DMS 273 treated with DMSO at 0.1 percent for 48 hours (cell line): ENCODE measurements around the gene TAOK1.
A peak's percentile ranks its signal among the peaks of the same experiment; 100 is the strongest.

Source experiments
- DNase-seq: peaks from one replicate; lab custom pipeline; 2025; lab: John Stamatoyannopoulos, UW

TAOK1 gene

DNA sequence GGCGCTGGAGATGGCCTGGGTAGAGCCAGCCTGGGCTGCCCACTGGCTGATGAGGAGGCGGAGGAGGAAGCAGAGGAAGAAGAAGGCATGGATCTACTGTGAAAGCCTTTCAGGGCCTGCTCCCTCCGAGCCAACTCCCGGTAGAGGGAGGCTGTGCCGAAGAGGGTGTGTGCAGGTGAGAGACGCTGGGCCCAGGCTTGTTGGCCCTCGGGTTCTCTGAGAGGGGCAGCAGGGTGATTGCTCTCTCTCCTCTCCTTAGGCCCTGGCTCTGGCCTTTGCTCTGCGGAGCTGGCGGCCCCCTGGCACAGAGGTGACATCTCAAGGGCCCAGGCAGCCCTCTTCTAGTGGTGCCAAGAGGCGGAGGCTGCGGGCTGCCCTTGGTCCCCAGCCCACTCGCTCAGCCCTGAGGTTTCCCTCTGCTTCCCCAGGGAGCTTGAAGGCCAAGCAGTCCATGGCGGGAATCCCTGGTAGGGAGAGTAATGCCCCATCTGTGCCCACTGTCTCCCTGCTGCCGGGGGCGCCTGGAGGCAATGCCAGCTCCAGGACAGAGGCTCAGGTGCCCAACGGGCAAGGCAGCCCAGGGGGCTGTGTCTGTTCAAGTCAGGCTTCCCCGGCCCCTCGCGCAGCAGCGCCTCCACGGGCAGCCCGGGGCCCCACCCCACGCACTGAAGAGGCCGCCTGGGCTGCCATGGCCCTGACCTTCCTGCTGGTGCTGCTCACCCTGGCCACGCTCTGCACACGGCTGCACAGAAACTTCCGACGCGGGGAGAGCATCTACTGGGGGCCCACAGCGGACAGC is 181.9 kb downstream of the TAOK1 start:
- DNase-seq = no peak

DNA sequence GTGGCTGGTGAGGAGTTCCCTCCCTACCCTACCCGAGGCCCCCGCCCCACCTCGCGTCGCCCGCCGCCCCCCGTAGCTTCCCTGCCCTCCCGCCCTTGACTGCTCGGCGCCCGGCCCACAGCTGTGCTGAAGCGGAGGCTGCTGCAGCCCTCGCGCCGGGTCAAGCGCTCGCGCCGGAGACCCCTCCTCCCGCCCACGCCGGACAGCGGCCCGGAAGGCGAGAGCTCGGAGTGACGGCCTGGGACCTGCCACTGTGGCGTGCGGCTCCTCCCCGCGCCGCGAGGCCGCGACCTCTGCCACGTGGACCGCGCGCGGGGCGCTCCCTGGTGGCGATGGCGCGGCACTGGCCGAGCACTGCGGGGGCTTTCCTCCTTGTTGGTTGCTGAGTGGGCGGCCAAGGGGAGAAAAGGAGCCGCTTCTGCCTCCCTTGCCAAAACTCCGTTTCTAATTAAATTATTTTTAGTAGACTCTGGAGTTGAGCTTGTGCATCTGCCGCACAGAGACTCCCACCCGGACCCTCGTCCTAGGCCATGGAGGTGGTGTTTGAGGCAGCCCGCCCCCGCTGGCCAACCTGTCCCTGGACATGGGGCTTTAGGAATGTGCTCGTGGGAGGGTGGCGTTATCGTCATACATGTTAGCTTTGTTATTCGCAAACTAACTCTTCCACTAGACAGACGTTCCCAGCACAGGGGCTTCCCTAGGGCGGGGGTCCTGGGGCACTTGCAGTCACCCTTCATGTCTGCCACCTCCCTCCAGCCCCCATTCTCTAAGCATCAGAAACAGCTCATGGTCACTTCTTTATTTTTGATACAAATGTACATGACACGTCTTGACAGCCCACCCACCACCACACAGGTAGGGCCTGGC is 182.8 kb downstream of the TAOK1 start:
- DNase-seq = no peak

DNA sequence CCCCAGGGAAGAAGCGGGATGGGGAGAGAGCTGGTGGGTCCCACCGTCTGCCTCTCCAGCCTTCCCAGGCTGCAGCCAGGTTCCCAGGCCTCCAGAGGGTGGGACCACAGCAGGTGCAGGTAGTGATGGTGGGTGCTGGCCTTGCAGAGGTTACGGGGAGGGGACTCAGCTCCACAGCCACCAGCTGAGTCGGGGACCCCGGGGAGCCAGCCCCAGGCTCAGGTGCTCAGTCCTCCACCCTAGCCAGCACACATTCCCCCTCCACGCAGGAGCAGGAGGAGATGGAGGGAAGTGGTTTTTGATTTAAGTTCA is 183.4 kb downstream of the TAOK1 start:
- no peak for DNase-seq

DNA sequence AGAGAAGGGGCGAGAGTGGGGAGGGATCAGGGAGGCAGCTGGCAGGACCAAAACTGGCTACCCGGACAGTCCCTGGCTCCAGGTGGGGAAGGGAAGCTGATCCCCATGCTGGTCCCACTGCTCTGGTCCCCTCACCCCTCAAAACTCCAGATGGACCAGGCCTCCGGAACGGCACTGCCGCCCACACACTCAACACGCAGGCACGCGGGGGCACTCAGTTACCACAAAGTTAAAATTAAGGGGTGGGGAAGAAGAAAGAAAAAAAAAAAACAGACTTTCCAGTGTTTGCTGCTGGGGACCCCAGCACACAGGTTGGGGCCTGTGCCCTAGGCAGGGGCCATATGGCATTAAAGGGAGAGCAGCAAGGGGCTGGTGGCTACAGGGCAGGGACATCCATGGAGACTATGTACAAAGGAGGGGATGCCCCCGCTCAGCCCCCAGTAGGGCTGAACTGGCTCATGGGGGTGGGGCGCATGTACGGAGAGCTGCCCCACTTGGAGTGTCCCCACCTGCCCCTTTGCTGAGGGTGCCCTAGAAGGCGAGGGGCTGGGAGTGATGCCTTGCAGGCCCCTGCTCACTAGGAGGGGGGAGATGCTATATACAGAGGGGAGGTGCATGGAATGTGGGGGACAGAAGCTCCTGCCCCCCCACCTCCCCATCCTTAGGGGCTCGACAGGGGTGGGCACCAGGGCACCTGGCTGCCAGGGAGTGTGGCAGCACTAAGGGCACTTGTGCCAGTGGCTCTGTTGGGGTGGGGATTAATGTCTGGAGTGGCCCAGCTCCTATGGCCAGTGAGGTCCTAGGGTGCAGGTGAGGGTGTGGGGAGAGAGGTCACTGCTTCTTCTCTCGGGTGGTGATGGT is 183.9 kb downstream of the TAOK1 start:
- DNase-seq = no peak

DNA sequence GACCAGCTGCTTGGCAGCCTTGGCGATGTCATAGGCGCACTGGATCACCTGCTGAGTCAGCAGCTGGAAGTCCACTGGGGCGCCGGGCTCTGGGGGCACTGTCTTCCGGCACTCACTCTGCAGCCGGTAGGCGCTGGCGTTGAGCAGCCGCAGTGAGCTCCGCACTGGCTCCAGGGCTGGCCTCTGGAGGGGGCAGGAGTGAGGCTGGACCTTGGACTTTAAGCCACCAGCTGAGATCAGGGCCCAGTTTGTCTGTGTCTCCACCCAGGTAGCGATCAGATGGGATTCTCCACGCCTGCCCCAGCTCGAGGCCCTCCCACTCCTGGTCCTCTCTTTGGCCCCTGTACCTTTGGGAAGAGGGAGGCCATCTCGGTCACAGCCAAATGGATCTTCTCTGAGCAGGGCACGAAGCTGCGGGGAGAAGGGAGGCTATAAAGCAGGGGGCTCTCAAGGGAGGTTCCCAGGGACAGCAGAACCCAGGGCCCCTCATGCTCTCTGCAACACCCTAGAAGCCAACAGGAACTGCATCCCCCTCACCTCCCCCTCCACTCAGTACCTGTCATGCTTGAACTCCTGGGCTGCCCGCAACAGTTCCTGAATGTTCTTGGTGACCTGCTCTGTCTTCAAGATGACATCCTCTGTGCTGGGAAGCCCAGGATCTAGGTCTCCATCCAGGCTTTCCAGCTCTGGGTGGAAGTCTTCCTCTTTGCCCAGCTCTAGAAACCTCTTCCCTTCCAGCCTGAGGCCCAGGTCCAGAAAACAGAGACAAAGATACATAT is 184.8 kb downstream of the TAOK1 start:
- no peak for DNase-seq

DNA sequence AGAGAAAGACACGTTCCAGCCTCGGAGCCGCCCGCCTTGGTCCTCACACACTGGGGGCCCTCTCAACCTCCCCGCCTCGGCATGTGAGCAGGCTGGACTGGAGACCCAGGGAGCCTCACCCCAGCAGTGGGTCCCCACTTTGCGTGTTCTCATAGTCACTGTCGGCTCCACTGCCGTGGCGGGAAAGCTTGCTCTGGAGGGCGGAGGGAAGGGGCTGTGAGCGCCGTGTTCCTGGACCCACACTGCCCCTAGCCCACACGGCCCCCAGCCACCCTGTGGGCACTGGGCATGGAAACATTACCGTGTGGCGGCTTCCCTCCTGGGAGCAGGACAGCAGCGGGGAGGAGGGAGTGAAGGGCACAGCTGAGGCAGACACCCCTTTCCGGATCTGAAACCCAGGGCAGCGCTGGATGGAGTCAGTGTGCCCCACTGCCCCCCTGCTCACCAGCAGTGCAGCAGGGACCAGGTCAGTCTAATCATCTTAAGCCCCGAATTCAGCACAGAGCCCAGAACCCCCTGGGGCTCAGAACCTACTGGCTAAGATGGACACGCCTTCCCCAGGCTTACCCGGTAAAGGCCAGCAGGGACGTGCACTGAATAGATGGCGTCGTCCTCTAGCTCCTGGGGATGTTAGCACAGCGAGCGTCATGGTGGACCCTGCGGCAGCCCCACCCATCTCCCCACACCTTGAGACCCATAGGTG is 185.5 kb downstream of the TAOK1 start:
- DNase-seq = no peak

DNA sequence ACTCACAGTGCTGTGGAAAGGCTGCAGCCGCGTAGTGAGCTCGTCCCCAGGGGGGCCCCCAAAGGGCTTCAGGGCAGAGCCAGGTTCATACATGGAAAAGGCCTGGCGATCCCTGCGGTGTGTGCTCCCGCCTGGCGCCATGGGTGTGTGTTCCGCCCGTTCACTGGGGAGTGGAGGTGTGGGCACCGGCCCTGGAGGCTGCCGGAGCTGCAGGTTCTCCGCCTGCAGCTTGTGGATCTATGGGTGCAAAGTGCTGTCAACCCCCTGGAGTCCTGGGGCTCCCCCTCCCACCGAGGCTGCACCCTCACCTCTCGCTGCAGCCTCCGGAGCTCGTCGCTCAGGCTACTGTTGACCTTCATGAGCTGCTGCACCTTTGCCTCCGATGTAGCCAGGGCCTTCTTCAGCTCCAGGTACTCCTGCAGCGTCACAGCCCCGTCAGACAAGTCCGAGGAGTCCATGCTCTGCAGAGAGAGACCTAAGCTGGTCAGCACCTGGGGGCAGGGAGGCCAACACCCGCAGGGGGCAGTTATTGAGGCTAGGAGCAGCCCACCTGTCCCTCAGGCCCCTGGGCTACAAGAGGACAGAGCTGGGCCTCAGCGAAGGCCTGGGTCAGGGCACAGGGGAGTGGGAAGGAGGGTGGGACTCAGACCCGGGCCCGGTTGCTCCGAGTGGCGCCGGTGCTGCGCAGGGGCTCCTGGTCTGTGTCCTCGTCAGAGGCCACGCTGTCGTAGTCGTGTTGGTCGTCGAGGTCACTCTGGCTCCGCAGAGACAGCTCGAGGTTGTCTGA is 186.2 kb downstream of the TAOK1 start:
- DNase-seq = no peak

DNA sequence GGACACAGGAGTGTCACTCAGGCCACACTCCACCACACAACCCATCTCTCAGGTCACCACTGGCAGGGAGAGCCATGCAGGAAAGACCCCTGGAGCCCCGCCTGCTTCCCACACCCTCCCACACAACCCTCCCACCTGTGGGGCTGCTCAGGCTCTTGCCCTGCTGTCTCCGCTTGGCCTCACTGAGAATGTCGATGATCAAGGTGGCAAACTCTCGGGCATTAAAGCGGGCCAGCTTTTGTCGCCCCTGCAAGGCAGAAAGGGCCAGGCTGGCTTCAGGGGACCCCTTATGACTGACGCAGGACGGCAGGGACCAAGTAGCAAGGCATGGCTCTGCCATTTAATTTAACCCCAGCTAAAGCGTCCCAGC is 186.8 kb downstream of the TAOK1 start:
- no peak for DNase-seq

DNA sequence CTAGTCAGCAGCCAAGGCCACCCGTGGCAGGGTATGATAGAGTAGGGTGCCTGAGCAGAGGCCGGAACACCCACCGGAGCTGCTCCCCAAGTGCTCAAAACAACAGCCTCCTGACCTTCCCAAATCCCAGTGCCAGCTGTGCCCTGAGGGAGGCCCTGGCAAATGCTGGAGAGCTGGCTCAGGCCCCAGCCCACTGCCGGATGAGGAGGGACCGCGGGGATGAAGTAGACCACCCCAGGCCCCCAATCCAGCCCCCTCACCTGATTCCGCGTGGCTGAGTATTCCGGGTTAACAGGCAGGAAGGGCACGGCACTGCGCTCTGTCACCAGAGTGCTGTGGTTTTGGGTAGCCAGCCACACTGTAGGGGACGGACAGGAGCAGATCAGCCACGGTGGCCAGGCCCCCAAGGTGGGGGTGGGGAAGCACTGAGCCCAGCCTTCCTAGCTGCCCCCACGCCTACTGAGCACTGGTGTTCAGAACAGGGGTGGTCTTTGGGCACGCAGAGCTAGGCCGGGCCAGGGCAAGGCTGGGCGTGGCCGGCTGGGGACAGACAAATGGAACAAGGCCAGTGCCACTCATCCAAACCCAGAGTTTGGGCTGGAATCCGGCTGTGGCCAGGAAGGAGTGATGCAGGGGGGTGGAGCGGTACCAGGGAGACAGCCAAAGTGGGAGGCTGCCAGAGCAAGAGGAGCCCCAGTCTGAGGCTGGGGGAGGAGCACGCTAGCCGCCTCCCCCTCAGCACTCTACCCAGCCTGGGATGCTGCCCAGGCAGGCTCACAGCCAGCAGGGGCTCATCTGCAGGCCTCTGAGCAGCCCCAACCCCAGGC is 187.4 kb downstream of the TAOK1 start:
- DNase-seq = no peak

DNA sequence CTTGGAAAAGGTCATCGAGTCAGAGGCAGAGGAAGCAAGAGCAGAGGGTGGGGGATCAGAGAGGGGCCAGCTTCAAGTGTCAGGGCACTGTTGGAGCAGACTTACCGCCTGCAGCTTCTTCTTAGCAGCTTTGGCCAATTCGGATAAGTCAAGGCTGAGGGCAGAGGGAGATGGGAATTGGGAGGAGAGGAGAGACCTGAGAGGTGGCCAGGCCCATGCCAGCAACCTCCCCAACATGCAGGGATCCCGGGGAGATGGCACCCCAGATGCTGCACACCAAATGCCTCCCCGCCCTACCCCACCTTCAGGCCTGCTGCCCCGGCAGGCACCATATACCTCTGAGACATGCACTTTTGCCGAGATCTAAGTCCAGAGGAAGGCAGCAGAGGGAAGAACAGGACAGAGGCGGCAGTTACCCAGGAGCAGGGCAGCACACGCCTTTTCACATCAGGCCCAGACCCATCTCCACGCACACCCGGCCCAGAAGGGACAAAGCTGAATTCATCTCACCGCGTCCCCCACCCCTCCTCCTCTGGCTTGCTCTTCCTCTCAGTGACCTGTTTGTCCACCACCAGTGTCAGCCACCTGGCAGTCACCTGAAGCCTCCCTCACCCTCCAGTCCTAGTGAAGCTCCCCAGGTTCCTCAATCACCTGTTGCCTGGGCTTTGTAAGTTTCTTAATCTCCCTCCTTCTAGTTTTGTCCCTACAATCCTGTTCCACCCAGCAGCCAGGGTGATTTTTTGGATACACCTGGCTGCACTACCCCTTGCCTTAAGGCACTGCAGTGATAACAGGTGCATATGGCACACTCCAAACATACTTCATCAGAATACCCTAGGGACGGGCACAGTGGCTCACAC is 188.7 kb downstream of the TAOK1 start:
- DNase-seq = no peak

DNA sequence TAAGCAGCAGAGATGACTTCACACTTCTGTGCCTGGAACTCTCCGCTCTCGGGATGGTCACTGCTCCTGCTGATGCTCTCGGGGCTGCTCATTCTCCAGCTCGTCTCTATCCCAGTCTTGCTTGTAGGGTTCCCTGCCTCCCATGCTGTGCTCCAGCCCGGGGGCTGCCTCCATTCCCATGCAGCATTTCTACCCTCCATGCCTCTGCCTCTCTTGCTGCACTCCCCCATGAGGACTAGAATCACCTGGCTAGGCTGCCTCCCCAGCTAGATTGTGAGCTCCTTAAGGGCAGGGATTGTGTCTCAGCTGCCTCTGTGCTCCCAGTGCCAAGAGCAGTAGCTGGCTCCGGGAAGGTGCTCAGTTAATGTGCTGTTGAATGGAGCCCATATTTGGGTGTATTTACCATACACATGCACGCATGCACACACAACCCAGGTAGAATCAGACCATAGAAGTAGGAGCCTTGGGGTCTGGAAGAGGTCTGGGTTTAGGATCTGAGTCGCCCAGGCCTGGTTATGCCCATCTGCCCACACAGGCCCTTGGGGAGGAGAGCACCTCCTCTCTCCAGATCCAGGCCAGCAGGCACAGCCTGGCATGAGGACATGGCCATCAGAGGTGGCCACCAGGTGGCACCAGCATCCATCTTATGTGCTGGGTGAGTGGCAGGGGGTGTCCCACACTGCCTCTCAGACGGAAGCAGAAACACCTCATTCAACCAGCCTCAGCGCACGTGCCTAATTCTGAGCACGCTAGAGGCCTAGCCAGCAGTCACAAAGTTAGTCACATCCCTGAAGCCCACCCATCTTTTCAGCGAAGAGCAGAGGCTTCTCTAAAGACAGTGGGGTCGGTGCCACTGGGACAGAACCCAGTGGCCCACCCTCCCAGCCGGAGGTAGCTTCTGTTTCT is 190.0 kb downstream of the TAOK1 start:
- DNase-seq = peak; percentile 77

DNA sequence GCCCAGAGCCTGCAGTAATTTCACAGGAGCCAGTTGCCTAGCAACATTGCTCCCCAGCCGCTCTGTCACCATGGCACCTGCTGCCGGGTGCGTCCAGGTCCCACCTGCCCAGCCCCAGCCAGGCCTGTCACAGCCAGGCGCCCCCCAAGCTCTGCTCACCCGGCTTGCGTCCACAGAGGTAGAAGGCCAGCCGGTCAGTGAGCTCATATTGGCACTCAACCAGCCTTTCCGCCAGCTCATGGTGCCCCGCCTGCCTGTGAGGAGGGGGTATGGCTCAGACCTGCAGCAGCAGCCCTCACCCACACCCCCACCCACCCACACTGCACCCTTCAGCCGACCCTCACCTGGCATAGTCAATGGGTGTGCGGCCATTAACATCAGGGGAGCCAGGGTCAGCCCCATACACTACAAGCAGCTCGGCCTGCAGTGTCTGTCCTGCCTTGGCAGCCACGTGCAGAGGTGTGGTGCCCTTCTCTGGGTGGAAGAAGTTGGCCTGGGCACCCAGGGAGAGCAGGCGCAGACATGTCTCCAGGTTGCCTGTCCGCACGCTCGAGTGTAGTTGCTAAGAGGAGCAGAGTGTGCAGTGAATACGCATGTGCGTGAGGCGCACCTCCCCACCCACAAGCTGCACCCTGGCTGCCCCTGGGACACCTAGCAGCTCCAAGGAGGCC is 191.6 kb downstream of the TAOK1 start:
- DNase-seq = no peak

DNA sequence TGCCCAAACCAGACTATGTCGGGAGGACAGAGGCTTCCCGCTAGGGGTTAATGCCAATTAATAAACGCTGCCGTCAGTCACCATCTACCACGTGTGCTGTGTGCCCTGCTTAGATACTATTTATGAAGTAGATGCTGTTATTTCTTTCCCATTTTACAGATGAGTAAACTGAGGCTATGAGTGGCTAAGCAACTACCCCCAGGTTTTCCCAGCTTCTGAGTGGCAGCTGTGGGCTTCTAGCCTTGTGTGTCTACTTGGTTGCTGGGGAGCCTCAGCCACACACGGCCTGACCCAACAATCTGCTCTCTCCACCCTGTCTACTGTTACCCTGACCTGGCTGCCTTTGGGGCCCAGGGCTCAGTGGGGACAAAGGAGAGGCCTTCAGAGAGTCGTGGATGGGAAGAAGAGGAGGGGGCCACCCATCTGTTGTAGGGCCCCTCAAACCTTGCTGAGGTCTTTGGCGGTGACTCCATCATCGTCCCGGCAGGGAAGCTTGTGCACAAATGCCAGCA is 192.1 kb downstream of the TAOK1 start:
- DNase-seq = peak; percentile 49

DNA sequence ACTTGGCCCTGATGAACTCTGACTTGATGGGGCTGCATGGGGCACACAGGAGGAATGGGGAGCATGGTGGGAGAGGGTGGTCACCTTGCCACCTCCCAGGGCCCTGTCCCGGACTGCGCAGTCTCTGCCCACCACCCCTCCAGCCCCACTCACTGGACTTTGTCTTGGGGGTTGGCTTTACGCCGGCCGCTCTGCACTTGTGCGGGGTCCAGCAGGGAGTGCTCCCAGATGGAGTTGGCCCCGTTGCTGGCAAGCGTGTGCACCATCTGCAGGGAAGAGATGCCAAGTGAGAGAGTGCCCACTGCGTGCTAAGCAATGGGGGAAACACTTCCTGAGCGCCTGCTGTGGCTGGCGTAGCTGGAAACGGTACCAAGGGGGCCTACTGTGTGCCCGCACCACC is 192.6 kb downstream of the TAOK1 start:
- no peak for DNase-seq

DNA sequence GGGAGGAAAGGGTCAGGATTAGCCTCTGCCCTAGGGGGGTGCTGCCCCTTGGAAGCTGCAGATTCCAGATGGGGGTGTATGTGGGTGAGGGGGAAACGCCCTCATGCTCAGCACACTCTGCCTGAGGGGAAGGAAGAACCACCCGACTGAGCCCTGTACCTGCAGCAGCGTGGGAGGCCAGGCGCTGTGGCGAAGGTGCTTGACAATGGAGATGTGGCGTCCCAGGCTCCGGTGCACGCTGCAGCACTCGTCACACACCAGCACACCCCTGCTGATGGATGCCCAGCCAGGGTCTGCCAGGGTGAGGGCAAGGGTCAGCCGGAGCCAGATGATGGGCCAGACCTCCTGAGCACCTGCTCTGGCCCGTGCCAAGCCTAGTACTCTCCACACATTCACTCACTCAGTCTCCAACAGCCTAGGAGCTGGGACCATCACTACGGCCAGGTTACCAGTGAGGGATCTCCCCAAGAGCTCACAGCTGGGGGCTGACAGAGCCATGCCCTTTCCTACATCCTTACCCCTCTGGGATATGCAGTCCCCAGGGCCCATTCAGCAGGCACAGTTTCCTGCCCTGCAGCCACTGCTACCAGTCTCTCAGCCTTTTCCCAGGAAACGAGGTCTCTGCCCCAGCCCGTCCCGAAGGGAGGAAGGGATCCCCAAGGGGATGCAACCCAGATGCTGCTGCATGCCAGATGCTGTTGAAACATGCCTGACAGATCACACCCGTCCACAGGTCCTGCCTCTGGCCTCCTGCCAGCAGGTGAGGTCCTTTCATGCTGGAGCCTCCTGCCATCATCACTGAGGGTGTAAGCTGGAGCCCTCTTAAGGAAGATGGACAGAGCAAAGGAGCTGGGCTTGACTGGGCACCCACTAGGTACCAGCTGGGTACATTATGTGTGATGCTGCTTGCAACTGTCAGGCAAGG is 193.4 kb downstream of the TAOK1 start:
- DNase-seq = no peak
